ENCODE data around the gene TGDS.
"Not testable (repeated sequence)": the region's sequence is repeated elsewhere in the genome, so short reads cannot be mapped to it uniquely, and the experiment has no call there.

TGDS gene, protein sequence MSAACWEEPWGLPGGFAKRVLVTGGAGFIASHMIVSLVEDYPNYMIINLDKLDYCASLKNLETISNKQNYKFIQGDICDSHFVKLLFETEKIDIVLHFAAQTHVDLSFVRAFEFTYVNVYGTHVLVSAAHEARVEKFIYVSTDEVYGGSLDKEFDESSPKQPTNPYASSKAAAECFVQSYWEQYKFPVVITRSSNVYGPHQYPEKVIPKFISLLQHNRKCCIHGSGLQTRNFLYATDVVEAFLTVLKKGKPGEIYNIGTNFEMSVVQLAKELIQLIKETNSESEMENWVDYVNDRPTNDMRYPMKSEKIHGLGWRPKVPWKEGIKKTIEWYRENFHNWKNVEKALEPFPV

DNA sequence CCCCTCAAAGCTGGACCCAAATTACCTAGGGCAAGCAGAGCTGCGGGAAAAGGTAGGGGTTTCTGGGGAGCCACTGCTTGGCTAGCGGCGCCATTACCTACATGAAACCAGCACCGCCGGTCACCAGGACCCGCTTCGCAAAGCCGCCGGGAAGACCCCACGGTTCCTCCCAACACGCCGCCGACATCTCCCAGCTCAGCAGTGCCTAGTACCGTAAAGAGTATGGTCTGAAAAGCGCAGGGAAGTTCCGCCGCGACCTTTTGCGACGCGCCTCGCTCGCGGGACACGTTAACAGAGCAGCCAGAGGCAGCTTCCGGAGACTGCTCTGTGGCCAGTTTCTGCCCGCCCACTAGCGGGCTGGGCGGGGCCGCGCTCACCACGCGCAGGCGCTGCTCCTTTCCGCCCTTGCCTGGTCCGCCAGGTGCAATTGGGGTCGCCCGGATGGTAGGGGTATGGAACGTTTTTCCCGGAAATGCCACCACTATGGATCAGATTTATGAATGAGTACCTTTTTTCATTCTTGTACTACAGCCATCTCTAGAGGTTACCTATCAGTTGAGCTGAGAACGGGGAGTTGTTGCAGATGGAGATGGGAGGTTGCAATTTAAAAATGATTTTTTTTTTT, at the start of gene TGDS:
Gene TGDS, minus strand, starts transcription at position 203 of the 625 bp plus-strand sequence. Its CDS starts 16 bp downstream, at position 187.
- peak; percentile 92 for DNase-seq (ENCODE audit: low read depth, low spot score)

DNA sequence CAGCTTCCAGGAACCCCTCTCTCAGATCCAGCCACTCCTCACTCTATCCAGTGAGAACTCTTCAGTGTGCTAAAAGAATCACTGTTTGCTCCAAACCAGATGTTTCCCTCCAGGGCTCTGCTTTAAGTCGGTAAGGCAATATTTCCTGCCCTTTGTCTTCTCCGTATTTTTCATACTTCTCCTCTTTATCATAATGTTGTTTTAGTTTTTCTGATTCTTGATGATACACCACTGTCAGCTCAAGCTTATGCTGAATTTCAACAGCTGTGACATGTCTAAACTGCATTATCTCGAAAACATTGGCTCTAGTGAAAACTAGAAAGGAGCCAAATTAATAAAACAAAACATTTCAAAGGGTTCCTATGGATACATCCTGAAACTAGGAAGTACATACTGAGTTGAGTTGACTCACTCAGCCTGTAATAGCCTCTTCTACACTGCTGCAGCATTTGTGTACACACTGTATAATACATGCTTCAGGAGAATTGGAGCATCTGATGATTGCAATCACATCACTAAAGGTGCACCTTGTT, 45.5 kb upstream of the TGDS start:
- no peak for DNase-seq (ENCODE audit: low read depth, low spot score)

DNA sequence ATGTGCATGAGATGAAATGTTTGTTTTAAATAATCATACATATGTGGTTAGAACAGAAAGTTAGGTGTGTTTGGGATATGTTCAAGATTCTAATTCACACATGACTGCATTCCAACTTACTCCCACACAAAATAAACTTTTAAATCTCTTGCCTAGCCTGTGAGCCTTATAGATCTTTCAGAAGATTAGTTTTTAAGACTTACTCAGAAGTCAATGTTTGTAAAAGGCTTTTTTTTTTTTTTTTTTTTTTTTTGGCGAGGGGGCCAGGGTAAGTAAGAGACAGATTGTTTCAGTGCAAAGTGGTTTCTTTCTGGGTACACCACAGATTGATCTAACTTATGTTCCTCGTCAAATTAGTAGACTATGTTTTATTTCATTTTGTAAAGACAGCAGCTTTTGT, 44.8 kb upstream of the TGDS start:
- no peak for DNase-seq (ENCODE audit: low read depth, low spot score)

DNA sequence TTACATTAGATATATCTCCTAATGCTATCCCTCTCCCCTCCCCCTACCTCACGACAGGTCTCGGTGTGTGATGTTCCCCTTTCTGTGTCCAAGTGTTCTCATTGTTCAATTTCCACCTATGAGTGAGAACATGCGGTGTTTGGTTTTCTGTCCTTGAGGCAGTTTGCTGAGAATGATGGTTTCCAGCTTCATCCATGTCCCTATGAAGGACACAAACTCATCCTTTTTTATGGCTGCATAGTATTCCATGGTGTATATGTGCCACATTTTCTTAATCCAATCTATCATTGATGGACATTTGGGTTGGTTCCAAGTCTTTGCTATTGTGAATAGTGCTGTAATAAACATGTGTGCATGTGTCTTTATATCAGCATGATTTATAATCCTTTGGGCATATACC, 41.7 kb upstream of the TGDS start:
- DNase-seq (ENCODE audit: low read depth, low spot score) = not testable (repeated sequence)

DNA sequence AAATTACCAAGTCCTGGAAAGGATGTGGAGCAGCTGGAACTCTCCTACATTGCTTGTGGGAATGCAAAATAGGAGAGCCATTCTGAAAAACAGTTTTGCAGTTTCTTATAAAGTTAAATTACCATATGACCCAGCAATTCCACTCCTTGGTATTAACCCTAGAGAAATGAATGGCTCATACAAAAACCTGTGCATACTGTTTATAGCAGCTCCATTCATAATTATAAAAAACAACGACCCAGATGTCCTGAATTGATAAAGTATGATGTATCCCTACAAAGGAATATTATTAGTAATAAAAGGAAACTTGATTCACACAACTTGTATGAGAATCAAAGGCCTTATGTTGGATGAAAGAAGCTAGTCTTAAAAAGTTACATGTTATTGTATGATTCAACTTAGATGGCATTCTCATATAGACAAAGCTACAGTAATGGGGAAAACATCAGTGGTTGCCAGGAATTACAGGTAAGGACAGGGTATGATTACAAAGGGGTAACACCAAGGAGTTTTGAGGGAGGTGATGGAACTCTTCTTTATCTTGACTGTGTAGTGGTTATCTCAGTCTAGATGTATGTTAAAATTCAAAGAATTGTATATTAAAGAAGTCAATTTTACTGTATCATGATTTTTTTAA, 41.1 kb upstream of the TGDS start:
- no peak for DNase-seq (ENCODE audit: low read depth, low spot score)

DNA sequence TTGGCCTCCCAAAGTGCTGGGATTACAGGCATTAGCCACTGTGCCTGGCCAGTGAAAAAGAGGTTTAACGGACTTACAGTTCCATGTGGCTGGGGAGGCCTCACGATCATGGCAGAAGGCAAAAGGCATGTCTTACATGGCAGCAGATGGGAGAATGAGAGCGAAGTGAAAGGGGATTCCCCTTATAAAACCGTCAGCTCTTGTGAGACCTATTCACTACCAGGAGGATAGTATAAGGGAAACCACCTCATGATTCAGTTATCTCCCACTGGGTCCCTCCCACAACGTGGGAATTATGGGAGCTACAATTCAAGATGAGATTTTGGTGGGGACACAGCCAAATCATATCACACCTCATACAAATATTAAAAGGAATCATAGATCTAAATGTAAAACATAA, 40.1 kb upstream of the TGDS start:
- not testable (repeated sequence) for DNase-seq (ENCODE audit: low read depth, low spot score)

DNA sequence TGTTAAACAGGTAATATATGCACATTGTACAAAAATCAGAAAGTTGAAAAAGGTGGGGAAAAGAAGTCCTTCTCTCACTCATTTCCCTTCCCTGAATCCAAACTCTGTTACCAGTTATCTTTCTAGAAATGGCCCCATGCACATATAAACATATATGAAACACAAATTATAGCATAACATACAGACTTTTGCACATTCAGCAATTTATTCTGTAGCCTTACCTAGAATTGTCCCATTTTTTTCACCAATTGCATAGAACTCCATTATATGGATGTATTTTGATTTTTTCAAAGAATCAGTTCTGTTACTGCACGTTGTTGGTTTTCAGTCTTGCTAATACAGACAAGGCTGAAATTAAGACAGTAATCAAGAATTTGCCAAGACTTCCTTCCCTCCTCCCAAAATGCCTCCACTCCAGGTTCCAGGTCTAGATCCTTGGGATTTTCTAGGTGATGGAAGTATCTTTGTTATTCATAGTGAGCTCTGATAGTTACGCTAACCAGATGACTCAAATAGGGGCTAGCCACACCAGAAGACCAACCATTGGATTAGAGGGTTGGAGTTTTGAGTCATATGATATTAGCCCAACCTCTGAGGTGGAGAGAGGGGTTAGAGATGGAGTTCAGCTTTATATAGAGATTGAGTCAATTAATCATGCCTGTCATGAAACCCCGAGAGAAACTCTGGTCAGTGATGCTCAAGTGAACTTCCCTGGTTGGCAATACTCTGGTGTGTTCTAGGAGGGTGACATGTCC, 36.5 kb upstream of the TGDS start:
- DNase-seq (ENCODE audit: low read depth, low spot score) = no peak

DNA sequence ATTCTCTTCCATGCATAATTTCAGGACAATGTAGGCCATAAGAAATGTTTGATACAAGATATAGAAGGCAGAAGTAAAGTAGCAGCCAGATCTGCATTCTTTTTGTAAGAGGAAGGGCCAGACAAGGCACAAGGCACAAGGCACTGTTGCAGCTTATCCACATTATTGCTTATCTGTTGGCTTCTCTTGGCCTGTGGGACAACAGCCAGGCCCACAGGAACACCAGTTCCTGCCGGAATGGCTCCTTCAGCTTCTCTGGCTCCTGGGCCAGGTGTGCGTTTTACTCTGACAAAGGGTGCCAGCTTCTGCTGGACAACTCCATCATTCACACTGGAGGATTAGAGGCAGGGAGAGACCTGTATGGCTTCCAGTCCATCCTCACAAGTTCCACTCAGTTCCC, 34.9 kb upstream of the TGDS start:
- DNase-seq (ENCODE audit: low read depth, low spot score) = no peak

DNA sequence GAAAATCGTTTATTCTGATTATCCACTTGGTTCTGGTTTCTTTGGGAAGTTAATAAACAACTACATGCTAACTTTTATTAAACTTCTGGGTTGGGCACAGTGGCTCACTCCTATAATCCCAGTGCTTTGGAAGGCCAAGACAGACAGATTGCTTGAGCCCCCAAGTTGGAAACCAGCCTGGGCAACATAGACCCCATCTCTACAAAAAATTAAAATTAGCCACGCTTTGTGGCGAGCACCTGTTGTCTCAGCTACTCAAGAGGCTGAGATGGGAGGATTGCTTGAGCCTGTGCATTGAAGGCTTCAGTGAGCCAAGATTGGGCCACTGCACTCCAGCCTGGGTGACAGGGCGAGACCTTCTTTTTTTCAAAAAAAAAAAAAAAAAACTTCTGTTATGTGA, 27.4 kb upstream of the TGDS start:
- no peak for DNase-seq (ENCODE audit: low read depth, low spot score)

DNA sequence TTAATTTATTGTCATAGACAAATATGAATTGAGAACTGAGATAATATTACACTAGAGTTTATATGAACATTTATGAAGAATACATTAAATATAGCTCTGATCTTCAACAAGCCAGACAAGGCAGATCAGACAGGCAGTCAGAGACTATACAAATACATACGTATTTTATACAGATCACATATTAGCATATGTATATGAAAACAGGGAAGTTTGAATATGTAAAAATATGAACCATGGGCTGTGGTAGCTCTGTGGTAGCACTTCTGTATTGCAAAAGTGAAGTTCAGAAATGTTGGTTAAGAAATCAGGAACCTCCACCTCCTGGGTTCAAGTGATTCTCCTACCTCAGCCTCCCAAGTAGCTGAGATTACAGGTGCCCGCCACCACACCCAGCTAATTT, 26.4 kb upstream of the TGDS start:
- DNase-seq (ENCODE audit: low read depth, low spot score) = no peak

DNA sequence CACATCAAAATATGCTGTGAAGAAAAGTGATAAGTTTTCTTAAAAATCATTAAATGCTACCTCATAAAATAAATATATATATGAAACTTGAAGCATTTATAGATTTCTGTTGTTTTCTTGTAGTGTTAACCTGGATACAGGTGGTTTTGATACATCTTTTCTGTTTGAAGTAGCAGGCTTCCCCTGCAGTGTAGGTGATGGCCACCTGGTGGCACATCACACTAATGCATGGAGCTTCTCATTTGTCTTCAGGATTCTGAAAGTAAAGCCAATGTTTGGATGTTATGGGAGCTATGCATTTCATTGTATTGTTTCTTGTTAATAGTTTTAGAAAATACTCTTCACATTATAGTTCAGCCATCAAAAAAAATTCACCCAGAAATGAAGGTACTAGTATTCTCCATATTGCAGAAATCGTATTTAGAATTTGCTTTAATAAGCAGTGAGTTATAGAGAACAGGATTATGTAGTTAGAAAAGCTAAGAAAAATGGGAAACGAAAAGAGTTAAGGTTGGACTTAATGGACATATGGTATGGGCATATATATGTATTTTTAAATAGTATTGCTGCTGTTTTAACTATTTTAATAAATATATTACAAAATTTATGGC, 24.4 kb upstream of the TGDS start:
- no peak for DNase-seq (ENCODE audit: low read depth, low spot score)

DNA sequence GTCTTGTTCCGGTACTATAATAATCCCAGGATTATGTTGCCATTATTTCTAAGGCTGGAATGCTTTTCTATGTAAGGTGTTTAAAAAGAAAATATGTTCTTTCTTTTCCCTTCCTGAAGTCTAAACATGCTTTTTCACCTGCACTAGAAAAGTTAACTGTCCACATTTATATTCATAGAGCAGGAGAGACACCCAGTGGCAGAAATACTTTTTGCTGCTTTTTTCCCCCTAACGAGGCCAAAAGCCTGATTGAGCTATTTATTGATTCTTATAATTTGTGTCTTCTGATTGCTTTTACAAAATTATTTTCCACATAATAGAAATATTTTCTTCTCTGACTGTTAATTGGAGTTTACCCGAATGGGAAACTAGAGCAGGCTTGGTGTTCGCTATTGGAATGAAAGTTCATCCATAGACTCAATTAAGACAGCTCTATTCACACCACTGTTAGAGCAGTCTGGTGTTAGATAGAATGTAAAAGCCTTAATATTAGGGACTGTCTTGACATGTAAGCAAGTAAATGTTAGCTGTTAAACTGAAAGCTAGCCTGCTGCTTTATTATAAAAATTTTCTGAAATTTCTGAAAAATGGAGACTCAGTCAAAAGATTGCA, 21.5 kb upstream of the TGDS start:
- DNase-seq (ENCODE audit: low read depth, low spot score) = no peak

DNA sequence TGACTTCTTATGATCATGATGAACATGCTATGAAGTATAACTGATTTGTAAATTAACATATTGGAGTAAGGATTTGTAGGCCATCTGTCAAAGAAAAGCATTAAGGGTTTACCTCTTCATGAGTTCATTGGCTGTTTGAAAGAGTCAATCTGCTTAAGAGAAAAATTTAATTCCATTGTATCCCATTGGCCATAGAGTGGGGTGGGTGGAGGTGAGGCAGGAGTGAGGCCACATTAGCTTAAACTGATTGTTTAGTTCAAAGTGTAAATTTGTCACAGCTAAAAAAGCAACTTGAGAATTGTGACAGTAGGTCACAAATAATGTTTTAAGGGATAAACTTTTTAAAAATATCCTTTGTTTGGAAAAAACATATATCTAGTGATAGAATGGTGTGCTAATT, 17.1 kb upstream of the TGDS start:
- DNase-seq (ENCODE audit: low read depth, low spot score) = no peak

DNA sequence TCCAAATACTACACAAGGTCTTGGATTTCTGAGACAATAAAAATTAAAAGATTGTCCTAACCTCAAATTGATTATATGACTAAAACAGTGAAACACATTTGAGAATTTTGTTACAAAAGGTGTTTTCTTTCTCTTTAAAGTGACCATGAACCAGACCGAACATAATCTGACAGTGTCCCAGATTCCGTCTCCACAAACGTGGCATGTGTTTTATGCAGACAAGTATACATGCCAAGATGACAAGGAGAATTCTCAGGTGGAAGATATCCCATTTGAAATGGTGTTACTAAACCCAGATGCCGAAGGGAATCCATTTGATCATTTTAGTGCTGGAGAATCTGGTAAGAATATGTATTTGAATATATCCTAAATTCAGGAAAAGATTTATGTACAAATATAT, 16.1 kb upstream of the TGDS start:
- no peak for DNase-seq (ENCODE audit: low read depth, low spot score)

DNA sequence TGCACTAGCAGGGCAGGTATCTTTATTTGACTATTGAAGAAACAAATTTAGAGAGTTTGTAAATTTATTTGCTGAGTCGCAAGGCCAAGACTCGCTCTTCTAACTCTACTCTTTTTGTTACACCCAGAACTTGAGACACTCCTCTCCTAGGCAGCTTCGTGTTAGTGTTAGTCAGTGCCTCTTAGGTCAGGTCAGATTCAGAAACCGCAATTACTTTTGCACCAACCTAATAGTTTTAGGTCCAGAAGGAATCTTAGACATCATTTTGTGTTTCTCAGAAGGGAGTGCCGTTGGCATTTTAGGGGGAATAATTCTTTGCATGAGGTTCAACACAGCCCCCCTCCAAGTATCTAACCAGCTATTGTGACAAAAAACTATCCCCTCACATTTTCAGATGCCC, 14.5 kb upstream of the TGDS start:
- no peak for DNase-seq (ENCODE audit: low read depth, low spot score)

DNA sequence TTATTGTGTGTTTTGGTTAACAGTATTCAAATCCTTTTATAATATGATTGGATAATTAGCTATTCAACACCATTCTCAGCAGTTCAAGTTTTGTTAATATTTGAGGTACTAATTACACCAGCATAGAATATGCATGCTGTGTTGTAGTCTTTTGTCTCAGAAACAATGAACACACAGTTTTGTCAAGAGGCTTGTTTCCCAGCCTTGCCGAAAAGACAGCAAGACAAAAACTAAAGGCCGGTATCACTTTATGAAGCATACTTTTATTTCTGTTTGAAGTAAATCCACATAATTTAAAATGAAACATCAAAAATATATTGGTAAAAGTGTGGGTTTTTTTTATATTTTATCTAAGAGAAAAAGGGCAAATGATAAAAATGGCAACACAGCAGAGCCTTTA, 13.2 kb upstream of the TGDS start:
- DNase-seq (ENCODE audit: low read depth, low spot score) = no peak

DNA sequence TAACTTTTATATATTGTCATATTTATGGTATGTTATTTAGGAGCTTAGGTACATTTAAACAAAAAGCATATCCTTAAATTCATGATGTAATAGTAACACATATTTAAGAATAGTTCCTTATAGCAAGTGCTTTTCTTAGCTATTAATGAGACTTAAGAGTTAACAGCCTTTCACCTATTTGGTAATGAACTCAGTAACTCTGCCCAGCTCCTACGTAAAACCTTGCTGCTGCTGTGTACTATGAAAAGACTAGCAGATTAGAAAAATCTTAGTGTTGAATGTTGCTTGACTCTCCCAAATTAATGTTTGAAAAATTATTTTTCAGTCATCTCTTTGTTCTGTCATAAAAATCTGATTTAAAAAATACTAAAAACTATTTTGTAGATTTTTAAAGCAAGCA, 12.6 kb upstream of the TGDS start:
- no peak for DNase-seq (ENCODE audit: low read depth, low spot score)

DNA sequence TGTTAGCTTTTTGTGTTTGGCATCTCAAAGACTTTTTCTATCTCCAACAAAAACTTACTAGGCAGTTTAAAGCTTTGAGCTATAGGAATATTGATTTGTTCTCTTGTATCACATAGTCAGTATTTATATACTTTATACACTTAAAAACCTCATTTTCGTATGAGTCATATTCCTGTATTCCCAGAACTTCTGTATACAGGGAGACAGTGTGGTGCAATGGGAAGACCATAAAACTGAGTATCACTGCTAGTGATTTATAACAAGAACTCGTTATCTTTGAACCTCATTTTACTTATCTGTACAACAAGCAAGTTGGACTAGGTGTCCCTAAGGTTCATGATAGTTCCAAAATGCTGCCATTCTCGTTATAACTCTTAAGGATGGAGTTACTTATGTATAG, 12.0 kb upstream of the TGDS start:
- DNase-seq (ENCODE audit: low read depth, low spot score) = no peak

DNA sequence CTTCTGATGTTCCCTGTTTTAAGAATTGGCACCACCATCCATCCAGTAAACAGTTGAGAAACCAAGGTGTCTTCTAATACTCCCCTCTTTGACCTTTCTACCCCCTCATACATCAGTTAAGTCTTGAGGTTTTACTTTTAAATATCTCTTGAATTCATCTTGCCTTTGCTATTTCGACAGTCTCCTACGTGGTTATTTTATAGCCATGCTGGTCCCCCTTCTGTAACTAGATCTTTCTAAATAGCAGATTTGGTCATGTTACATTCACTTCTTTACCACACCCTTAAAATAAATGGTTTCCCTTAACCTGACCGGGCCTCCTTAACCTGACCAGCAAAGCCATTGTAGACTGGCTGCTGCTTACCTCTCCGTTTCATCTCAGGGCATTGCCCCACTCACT, 11.1 kb upstream of the TGDS start:
- DNase-seq (ENCODE audit: low read depth, low spot score) = no peak

DNA sequence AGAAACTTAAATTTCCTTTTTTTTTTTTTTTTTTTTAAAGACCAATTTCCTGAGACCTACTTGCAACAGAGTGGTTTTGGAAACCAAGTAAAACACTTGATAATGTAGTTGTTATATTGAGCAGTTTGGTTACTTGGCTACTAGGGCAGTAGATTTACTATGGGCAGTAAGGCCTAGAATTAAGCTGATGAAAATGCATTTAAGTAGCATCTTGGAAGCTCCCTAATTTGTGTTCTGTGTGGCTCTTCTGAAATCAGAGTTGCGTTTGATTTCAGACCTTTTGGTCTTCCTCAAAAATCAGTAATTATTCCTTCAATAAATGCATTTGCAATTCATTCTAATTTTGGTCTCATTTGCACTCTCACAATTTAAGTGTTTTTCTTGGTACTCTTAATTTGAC, 6.5 kb upstream of the TGDS start:
- no peak for DNase-seq (ENCODE audit: low read depth, low spot score)

Data from iPS DF 19.7 (cell line).